ENCODE data around the gene TENM4. TPM values are rescaled to one million over a fixed set of nuclear protein-coding genes. Genes with fewer than 3 reads are reported as not detected.

Gene TENM4
- polyA plus RNA-seq, 1 donor from 2014 or later: 16.8 TPM

DNA sequence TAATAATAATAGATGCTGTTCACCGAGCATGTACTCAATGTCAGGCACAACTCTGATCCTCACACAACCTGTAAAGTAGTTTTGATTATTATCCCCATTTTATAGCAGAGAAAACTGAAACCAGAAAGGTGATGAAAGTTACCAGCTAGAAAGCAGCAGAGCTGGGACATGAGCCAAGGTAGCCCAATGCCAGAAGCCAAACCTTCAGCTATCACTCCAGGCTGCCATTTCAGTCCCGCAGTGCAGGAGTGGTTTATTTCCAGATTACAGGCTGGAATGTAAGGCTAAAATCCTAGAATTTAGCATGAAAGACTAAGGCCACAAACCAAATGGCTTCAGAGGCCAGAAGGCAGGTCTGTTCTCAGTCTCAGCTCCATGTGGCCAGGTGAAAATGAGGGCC is 108.8 kb downstream of the TENM4 start:
- H3K4me3 ChIP-seq (ENCODE audit: low read length): peak overlapping the region; percentile 37
- H3K4me2 ChIP-seq (ENCODE audit: low read length): no peak overlapping the region

DNA sequence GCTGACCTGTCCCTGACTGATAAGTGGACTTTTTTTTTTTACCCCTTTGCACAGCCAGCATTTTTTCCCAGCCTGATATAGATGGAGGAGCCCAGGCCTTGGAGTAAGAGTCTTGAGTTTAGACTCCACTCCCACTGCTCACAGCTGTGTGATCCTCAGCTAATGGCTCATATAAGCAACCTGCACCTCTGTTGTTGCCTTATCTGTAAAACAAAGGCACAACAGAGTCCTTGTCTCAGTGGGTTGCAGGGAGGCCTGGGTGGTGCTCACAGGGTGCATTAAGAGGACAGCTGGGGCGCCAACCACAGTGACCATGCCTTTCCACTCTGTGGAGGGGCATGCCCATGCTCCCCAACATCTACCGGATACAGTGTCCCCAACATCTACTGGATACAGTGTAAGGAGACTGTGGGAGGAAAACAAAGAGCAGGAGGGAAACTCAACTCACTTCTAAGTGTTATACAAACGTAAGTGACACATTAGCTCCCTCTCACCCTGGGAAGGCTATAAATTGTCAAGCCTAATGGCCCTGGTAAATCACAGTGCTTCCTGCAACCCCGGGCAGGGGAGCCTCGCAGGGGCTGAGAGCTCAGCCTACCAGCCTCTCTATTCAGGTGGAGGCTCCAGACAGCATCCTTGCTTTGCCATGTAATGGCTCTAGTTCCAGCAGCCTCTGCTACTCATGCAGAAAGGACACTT is 109.5 kb downstream of the TENM4 start:
- Histone ChIP-seq H3K9ac (ENCODE audit: low read length) (peak overlapping the region; percentile 55), H3K4me2 (ENCODE audit: low read length) (peak overlapping the region; percentile 21), H3K27ac (ENCODE audit: low read length) (peak overlapping the region; percentile 83), H2AFZ (ENCODE audit: low read depth, low read length) (no peak overlapping the region), H3K9me3 (ENCODE audit: low read length) (no peaks in the 10 kb centered on the region), H4K20me1 (ENCODE audit: insufficient read depth) (no peaks in the 10 kb centered on the region), H3K4me3 (ENCODE audit: low read length) (peak overlapping the region; percentile 37), H3K79me2 (replicated peaks; ENCODE audit: insufficient read depth, low read length) (peaks cover 12% of the 10 kb centered on the region), H3K27me3 (ENCODE audit: insufficient read depth, low read depth, low read length) (no peaks in the 10 kb centered on the region), H3K9me2 (ENCODE audit: insufficient read depth, low read length) (no peaks in the 10 kb centered on the region), H3F3A (ENCODE audit: insufficient read depth, low read length, poor library complexity, severe bottlenecking) (no peaks in the 10 kb centered on the region), H3K36me3 (ENCODE audit: insufficient read depth, low read length) (no peaks in the 10 kb centered on the region)
- TF ChIP-seq POLR2AphosphoS5 (IDR thresholded peaks at IDR 0.05) (peak; percentile 77), MXI1 (conservative IDR thresholded peaks at IDR 0.05; ENCODE audit: poor library complexity, severe bottlenecking) (no peak), RAD21 (conservative IDR thresholded peaks at IDR 0.05) (peak; percentile 56), TAF1 (IDR thresholded peaks at IDR 0.05; ENCODE audit: low read depth) (peak; percentile 22), SMC3 (conservative IDR thresholded peaks at IDR 0.05; ENCODE audit: poor library complexity) (peak; percentile 50), EZH2 (IDR thresholded peaks at IDR 0.05; ENCODE audit: borderline replicate concordance, insufficient read depth, low read length, poor library complexity, severe bottlenecking) (no peak), EP300 (conservative IDR thresholded peaks at IDR 0.05; ENCODE audit: poor library complexity, severe bottlenecking) (peak; percentile 70)
- TF ChIP-seq, protein P1, sequence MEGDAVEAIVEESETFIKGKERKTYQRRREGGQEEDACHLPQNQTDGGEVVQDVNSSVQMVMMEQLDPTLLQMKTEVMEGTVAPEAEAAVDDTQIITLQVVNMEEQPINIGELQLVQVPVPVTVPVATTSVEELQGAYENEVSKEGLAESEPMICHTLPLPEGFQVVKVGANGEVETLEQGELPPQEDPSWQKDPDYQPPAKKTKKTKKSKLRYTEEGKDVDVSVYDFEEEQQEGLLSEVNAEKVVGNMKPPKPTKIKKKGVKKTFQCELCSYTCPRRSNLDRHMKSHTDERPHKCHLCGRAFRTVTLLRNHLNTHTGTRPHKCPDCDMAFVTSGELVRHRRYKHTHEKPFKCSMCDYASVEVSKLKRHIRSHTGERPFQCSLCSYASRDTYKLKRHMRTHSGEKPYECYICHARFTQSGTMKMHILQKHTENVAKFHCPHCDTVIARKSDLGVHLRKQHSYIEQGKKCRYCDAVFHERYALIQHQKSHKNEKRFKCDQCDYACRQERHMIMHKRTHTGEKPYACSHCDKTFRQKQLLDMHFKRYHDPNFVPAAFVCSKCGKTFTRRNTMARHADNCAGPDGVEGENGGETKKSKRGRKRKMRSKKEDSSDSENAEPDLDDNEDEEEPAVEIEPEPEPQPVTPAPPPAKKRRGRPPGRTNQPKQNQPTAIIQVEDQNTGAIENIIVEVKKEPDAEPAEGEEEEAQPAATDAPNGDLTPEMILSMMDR (IDR thresholded peaks at IDR 0.05; ENCODE audit: poor library complexity, severe bottlenecking): no peak
- TF ChIP-seq, protein P2, sequence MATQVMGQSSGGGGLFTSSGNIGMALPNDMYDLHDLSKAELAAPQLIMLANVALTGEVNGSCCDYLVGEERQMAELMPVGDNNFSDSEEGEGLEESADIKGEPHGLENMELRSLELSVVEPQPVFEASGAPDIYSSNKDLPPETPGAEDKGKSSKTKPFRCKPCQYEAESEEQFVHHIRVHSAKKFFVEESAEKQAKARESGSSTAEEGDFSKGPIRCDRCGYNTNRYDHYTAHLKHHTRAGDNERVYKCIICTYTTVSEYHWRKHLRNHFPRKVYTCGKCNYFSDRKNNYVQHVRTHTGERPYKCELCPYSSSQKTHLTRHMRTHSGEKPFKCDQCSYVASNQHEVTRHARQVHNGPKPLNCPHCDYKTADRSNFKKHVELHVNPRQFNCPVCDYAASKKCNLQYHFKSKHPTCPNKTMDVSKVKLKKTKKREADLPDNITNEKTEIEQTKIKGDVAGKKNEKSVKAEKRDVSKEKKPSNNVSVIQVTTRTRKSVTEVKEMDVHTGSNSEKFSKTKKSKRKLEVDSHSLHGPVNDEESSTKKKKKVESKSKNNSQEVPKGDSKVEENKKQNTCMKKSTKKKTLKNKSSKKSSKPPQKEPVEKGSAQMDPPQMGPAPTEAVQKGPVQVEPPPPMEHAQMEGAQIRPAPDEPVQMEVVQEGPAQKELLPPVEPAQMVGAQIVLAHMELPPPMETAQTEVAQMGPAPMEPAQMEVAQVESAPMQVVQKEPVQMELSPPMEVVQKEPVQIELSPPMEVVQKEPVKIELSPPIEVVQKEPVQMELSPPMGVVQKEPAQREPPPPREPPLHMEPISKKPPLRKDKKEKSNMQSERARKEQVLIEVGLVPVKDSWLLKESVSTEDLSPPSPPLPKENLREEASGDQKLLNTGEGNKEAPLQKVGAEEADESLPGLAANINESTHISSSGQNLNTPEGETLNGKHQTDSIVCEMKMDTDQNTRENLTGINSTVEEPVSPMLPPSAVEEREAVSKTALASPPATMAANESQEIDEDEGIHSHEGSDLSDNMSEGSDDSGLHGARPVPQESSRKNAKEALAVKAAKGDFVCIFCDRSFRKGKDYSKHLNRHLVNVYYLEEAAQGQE (IDR thresholded peaks at IDR 0.05; ENCODE audit: borderline replicate concordance): peak; percentile 93

More for the DNA sequence above, 108.8 kb downstream of the TENM4 start:
- Histone ChIP-seq H3K9ac (ENCODE audit: low read length) (peak overlapping the region; percentile 55), H3F3A (ENCODE audit: insufficient read depth, low read length, poor library complexity, severe bottlenecking) (no peaks in the 10 kb centered on the region), H4K20me1 (ENCODE audit: insufficient read depth) (no peaks in the 10 kb centered on the region), H3K9me3 (ENCODE audit: low read length) (no peaks in the 10 kb centered on the region), H3K27ac (ENCODE audit: low read length) (peak overlapping the region; percentile 83), H2AFZ (ENCODE audit: low read depth, low read length) (no peak overlapping the region), H3K27me3 (ENCODE audit: insufficient read depth, low read depth, low read length) (no peaks in the 10 kb centered on the region), H3K9me2 (ENCODE audit: insufficient read depth, low read length) (no peaks in the 10 kb centered on the region), H3K79me2 (replicated peaks; ENCODE audit: insufficient read depth, low read length) (peaks cover 12% of the 10 kb centered on the region), H3K36me3 (ENCODE audit: insufficient read depth, low read length) (no peaks in the 10 kb centered on the region)
- TF ChIP-seq POLR2AphosphoS5 (IDR thresholded peaks at IDR 0.05) (no peak), TAF1 (IDR thresholded peaks at IDR 0.05; ENCODE audit: low read depth) (no peak), SMC3 (conservative IDR thresholded peaks at IDR 0.05; ENCODE audit: poor library complexity) (no peak)
- TF ChIP-seq, protein P1 (IDR thresholded peaks at IDR 0.05; ENCODE audit: poor library complexity, severe bottlenecking): no peak
